ENCODE results near the gene PNLDC1. TPM values are rescaled to one million over a fixed set of nuclear protein-coding genes. Genes with fewer than 3 reads are reported as not detected.

The PNLDC1 gene
- total and polyA plus RNA-seq, 9 of the 15 experiments (the other 6 are each of a cell fraction or from before 2014, with no cell fraction given), result 0.12 TPM; not detected in 8

GRCh38 chr6:159852877-159853276 lies 52.8 kb downstream of the PNLDC1 start:
- H3K27ac ChIP-seq (ENCODE audit: extremely low read depth, low read depth, low read length), result no peak overlapping the region
- H3K4me1 ChIP-seq (replicated peaks in 1 of 2; ENCODE audit: control insufficient read depth in 2 of 2, insufficient read depth in 2 of 2, low read length in 2 of 2), result no peaks in the 10 kb centered on the region
- ChIA-PET CTCF (ENCODE audit: low intra/inter-chr PET ratio) (interaction anchor here (0.6 to 1.3 kb wide), 2 partner anchors 18 to 132 kb away, joined by 3 to 4 read pairs; no protein-coding TSS in a partner anchor), POLR2A (interaction anchor here (0.9 to 1.1 kb wide), 2 partner anchors 160 to 163 kb away, joined by 3 read pairs; no protein-coding TSS in a partner anchor)
- ATAC-seq (peak; percentile 62), FAIRE-seq (no peak), DNase-seq (ENCODE audit: extremely low read depth in 1 of 4, low spot score in 3 of 4) (peak in 1 of 4 experiments; percentile 18)
- no peaks in the 10 kb centered on the region for H3K9me1 ChIP-seq (ENCODE audit: control insufficient read depth, insufficient read depth, low read length)
- H3K36me3 ChIP-seq (ENCODE audit: control insufficient read depth, insufficient read depth, low read length), result no peaks in the 10 kb centered on the region
- H3K27me3 ChIP-seq (ENCODE audit: control insufficient read depth in 2 of 2, insufficient read depth in 2 of 2, low read length in 2 of 2), result peaks cover 3 to 4% of the 10 kb centered on the region in 2 experiments; a peak in 3 of 5 replicates
- BruUV-seq (replicated peaks), result no TSS peak
- 1% methylated on average over 6 of the region's 6 CpGs for WGBS (ENCODE audit: insufficient coverage, low coverage, missing lambda C conversion rate)
- in situ Hi-C loops (cut with MboI) (no loop called here), intact Hi-C loops (cut with micrococcal nuclease) (loop anchor here (1.0 to 5.0 kb wide), 2 partner anchors 131 to 162 kb away; no protein-coding TSS in a partner anchor)
- H3K9me3 ChIP-seq (replicated peaks; ENCODE audit: control insufficient read depth, insufficient read depth, low read depth, low read length), result no peaks in the 10 kb centered on the region
- no peak overlapping the region for H3K4me3 ChIP-seq
- H3K79me2 ChIP-seq (ENCODE audit: control insufficient read depth, insufficient read depth, low read length), result no peaks in the 10 kb centered on the region
- H2AFZ ChIP-seq (ENCODE audit: low read depth, low read length), result peak overlapping the region; percentile 48; the same call in 1 of the 2 replicates
- no peak overlapping the region for H3K9ac ChIP-seq (ENCODE audit: insufficient read depth in 1 of 2, low read depth in 2 of 2, low read length in 2 of 2)
- no peaks in the 10 kb centered on the region for H4K20me1 ChIP-seq (replicated peaks; ENCODE audit: control insufficient read depth, insufficient read depth, low read length)
- no peak overlapping the region for H3K4me2 ChIP-seq (ENCODE audit: insufficient read depth, low read length)
- no peak for TF ChIP-seq MNT (conservative IDR thresholded peaks at IDR 0.05)
- TF ChIP-seq ZNF280A (IDR thresholded peaks at IDR 0.05; ENCODE audit: low read depth, partially characterized antibody), result no peak
- TF ChIP-seq HNRNPL (IDR thresholded peaks at IDR 0.05; ENCODE audit: low read depth, low read length), result no peak
- no peak for TF ChIP-seq IFI16 (CRISPR knock-in tag; IDR thresholded peaks at IDR 0.05)
- no peak for TF ChIP-seq POLR3G (IDR thresholded peaks at IDR 0.05; ENCODE audit: extremely low read depth, insufficient read length, insufficient replicate concordance)
- TF ChIP-seq ZC3H8 (IDR thresholded peaks at IDR 0.05), result no peak
- TF ChIP-seq SNAPC5 (CRISPR knock-in tag; IDR thresholded peaks at IDR 0.05), result no peak
- TF ChIP-seq DEAF1 (CRISPR knock-in tag; IDR thresholded peaks at IDR 0.05), result peak; percentile 57; the same call in 1 of the 2 replicates
- TF ChIP-seq TFAM (CRISPR knock-in tag; conservative IDR thresholded peaks at IDR 0.05), result no peak
- peak; percentile 82 for TF ChIP-seq ZNF316 (IDR thresholded peaks at IDR 0.05)
- no peak for TF ChIP-seq CBX1 (IDR thresholded peaks at IDR 0.05; ENCODE audit: low read depth)
- TF ChIP-seq ZC3H4 (CRISPR knock-in tag; IDR thresholded peaks at IDR 0.05; ENCODE audit: borderline replicate concordance), result no peak
- TF ChIP-seq ZC3H11A (IDR thresholded peaks at IDR 0.05; ENCODE audit: low read depth, low read length), result no peak
- no peak for TF ChIP-seq NBN (IDR thresholded peaks at IDR 0.05; ENCODE audit: low read depth)
- no peak for TF ChIP-seq ZNF707 (CRISPR knock-in tag; conservative IDR thresholded peaks at IDR 0.05)
- peak; percentile 27 to 69 (median 47); a peak in 5 of 6 replicates for TF ChIP-seq CTCF (IDR thresholded peaks at IDR 0.05 in 2 of 3, conservative IDR thresholded peaks at IDR 0.05 in 1 of 3; ENCODE audit: insufficient read depth in 2 of 3, low read depth in 1 of 3, low read length in 3 of 3)
- TF ChIP-seq MAFG (tag; conservative IDR thresholded peaks at IDR 0.05), result peak; percentile 66
